CD14-positive monocyte (primary cell): ENCODE results near the gene CKAP4. TPM values are rescaled to one million over a fixed set of nuclear protein-coding genes. Genes with fewer than 3 reads are reported as not detected.
A peak's percentile ranks its signal among the peaks of the same experiment; 100 is the strongest.

Experiments used
- DNase-seq, 3 donors: peaks; one replicate each; pipeline ENCODE4 v3.0.0-alpha.2; 2011 to 2022
- H2AFZ ChIP-seq: 2 replicates; pipeline ENCODE4 v1.6.0; 2012; ENCODE audit warnings: mild to moderate bottlenecking, low read depth, low read length, inconsistent platforms; ENCODE audit not compliant: insufficient read depth, poor library complexity, severe bottlenecking
- H3K27ac ChIP-seq, 2 donors: 1 replicate in 1 of 2; 2 replicates in 1 of 2; pipeline ENCODE4 v1.5.1; 2012 to 2013; ENCODE audit warnings: low read length in 2 of 2, control low read depth in 1 of 2, inconsistent platforms in 1 of 2, low read depth in 1 of 2, mild to moderate bottlenecking in 1 of 2
- H3K27me3 ChIP-seq, 2 donors: one replicate each; pipeline versions ENCODE4 v1.6.0 to v1.6.1; 2011 to 2013; ENCODE audit warnings: low read length in 2 of 2; ENCODE audit not compliant: control insufficient read depth in 2 of 2, insufficient read depth in 2 of 2
- H3K36me3 ChIP-seq, 2 donors: replicated peaks in 1 of 2; 1 replicate in 1 of 2; 2 replicates in 1 of 2; pipeline versions ENCODE4 v1.5.1 to v1.6.1; 2012 to 2013; ENCODE audit warnings: low read length in 2 of 2, control low read depth in 1 of 2, inconsistent platforms in 1 of 2, mild to moderate bottlenecking in 1 of 2; ENCODE audit not compliant: insufficient read depth in 2 of 2, control insufficient read depth in 1 of 2
- H3K4me1 ChIP-seq, 2 donors: 1 replicate in 1 of 2; 2 replicates in 1 of 2; pipeline versions ENCODE4 v1.5.1 to v1.6.1; 2012 to 2013; ENCODE audit warnings: low read length in 2 of 2, control low read depth in 1 of 2, inconsistent platforms in 1 of 2, mild to moderate bottlenecking in 1 of 2, moderate library complexity in 1 of 2; ENCODE audit not compliant: insufficient read depth in 2 of 2, control insufficient read depth in 1 of 2
- H3K4me2 ChIP-seq: replicated peaks from 2 replicates; pipeline ENCODE3; 2012; ENCODE audit warnings: low read length, moderate library complexity, mild to moderate bottlenecking; ENCODE audit not compliant: poor library complexity, severe bottlenecking; ENCODE audit errors: extremely low read depth
- H3K4me3 ChIP-seq, 3 experiments: fragments of 200-600 bp in 1 of 3; sonication (generic) in 1 of 3; replicated peaks in 1 of 3; 1 replicate in 2 of 3; 2 replicates in 1 of 3; pipeline ENCODE4 v1.5.1; 2011 to 2013; ENCODE audit warnings: low read length in 3 of 3, mild to moderate bottlenecking in 3 of 3, control low read depth in 2 of 3, low read depth in 2 of 3, inconsistent platforms in 1 of 3, moderate library complexity in 1 of 3
- H3K79me2 ChIP-seq: 2 replicates; pipeline ENCODE4 v1.6.0; 2012; ENCODE audit warnings: mild to moderate bottlenecking, control low read depth, inconsistent platforms, low read length, moderate library complexity; ENCODE audit not compliant: insufficient read depth
- H3K9ac ChIP-seq: 2 replicates; pipeline ENCODE4 v1.6.0; 2017; ENCODE audit warnings: low read length, mild to moderate bottlenecking; ENCODE audit not compliant: insufficient read depth, poor library complexity, severe bottlenecking
- H3K9me3 ChIP-seq, 2 donors: replicated peaks in 1 of 2; 1 replicate in 1 of 2; 2 replicates in 1 of 2; pipeline versions ENCODE4 v1.5.1 to v1.6.1; 2012 to 2013; ENCODE audit warnings: low read length in 2 of 2, control low read depth in 1 of 2; ENCODE audit not compliant: control insufficient read depth in 1 of 2, insufficient read depth in 1 of 2
- H4K20me1 ChIP-seq: 2 replicates; pipeline ENCODE4 v1.6.0; 2012; ENCODE audit warnings: mild to moderate bottlenecking, low read length, control low read depth, moderate library complexity; ENCODE audit not compliant: insufficient read depth
- H3K27ac Mint-ChIP-seq, 7 donors: one replicate each; pipeline ENCODE4 v1.8.0; 2020; ENCODE audit warnings: mild to moderate bottlenecking in 7 of 7, mixed read lengths in 7 of 7, moderate library complexity in 6 of 7, inconsistent platforms in 2 of 7
- H3K27me3 Mint-ChIP-seq, 3 donors: one replicate each; pipeline ENCODE4 v1.8.0; 2021 to 2022; ENCODE audit warnings: low read depth in 3 of 3, mild to moderate bottlenecking in 3 of 3, mixed read lengths in 3 of 3, moderate library complexity in 3 of 3, inconsistent platforms in 1 of 3
- H3K36me3 Mint-ChIP-seq, 2 donors: one replicate each; pipeline ENCODE4 v1.8.0; 2020; ENCODE audit warnings: mixed read lengths in 2 of 2, inconsistent platforms in 1 of 2, mild to moderate bottlenecking in 1 of 2
- H3K4me1 Mint-ChIP-seq: one replicate; pipeline ENCODE4 v1.8.0; 2020; ENCODE audit warnings: mild to moderate bottlenecking, mixed read lengths
- H3K4me3 Mint-ChIP-seq, 2 donors: one replicate each; pipeline ENCODE4 v1.8.0; 2020; ENCODE audit warnings: mild to moderate bottlenecking in 2 of 2, mixed read lengths in 2 of 2, moderate library complexity in 1 of 2
- H3K9me3 Mint-ChIP-seq, 7 donors: one replicate each; pipeline ENCODE4 v1.8.0; 2020 to 2022; ENCODE audit warnings: mixed read lengths in 7 of 7, mild to moderate bottlenecking in 6 of 7, moderate library complexity in 6 of 7, inconsistent platforms in 2 of 7
- WGBS: methylation state at CpG from one replicate; pipeline ENCODE4 v1.1.5; 2013; ENCODE audit warnings: missing lambda C conversion rate; ENCODE audit not compliant: insufficient coverage; 5-methylcytosine and 5-hydroxymethylcytosine counted together
- intact Hi-C, 2 donors: fragments of 100-400 bp; cut with micrococcal nuclease; formaldehyde crosslinking; loops; one replicate each; pipeline versions ENCODE4 v1.15.0 to v1.15.1; 2023
- polyA plus RNA-seq, 3 donors: library from polyadenylated mRNA; depleted of rRNA in 1 of 3; unstranded in 2 of 3; stranded (reverse) in 1 of 3; fragments of 300-500 nt in 2 of 3; fragments of >200 nt in 1 of 3; fragmentation: Illumina TruSeq in 2 of 3; gene quantifications; 1 replicate in 2 of 3; 2 replicates in 1 of 3; pipeline ENCODE4 v1.2.3, GENCODE V29; 2012 to 2021
- TF ChIP-seq, protein P1 (sequence below): fragments of 200-600 bp; IDR thresholded peaks from one replicate; pipeline ENCODE4 v1.8.0; 2022; ENCODE audit warnings: antibody characterized with exemption, mild to moderate bottlenecking

The CKAP4 gene
- polyA plus RNA-seq, 3 donors, result 46.9 to 59.4 (median 55.9) TPM

DNA sequence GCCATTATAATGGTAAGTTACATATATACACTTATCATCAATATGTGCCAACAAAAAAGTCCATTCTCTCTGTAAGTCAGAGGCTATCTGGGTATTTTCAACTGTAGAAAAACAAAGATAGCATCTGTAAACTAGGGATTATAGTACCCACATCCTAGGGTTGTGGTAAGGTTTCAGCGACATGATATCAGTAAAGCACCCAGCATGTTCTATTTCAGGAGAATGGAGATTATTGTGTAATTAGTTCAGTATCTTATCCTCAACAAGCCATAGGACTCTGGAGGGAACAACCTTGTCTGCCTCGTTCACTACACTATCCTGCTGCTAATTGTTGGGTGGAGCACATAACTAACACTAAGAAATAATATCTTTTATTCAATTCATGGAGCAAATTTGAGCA lies 19.7 kb upstream of the CKAP4 start:
- Histone ChIP-seq H2AFZ (no peak overlapping the region), H3K79me2 (no peaks in the 10 kb centered on the region), H3K27ac (no peak overlapping the region), H3K27me3 (no peaks in the 10 kb centered on the region), H4K20me1 (no peaks in the 10 kb centered on the region), H3K4me3 (no peak overlapping the region), H3K36me3 (no peaks in the 10 kb centered on the region), H3K4me2 (no peak overlapping the region), H3K4me1 (peaks cover 32 to 52% of the 10 kb centered on the region in 2 donors), H3K9me3 (no peaks in the 10 kb centered on the region), H3K9ac (no peak overlapping the region)
- DNase-seq, result no peak
- no CpG with 5 or more reads among the region's 2 CpGs for WGBS
- Mint-ChIP-seq H3K27me3 (peaks cover 0 to 8% (median 5%) of the 10 kb centered on the region in 3 donors), H3K27ac (no peak overlapping the region), H3K9me3 (no peaks in the 10 kb centered on the region), H3K4me3 (no peak overlapping the region), H3K36me3 (no peaks in the 10 kb centered on the region), H3K4me1 (peaks cover 45% of the 10 kb centered on the region)
- intact Hi-C loops, result no loop called here
- TF ChIP-seq, protein P1, sequence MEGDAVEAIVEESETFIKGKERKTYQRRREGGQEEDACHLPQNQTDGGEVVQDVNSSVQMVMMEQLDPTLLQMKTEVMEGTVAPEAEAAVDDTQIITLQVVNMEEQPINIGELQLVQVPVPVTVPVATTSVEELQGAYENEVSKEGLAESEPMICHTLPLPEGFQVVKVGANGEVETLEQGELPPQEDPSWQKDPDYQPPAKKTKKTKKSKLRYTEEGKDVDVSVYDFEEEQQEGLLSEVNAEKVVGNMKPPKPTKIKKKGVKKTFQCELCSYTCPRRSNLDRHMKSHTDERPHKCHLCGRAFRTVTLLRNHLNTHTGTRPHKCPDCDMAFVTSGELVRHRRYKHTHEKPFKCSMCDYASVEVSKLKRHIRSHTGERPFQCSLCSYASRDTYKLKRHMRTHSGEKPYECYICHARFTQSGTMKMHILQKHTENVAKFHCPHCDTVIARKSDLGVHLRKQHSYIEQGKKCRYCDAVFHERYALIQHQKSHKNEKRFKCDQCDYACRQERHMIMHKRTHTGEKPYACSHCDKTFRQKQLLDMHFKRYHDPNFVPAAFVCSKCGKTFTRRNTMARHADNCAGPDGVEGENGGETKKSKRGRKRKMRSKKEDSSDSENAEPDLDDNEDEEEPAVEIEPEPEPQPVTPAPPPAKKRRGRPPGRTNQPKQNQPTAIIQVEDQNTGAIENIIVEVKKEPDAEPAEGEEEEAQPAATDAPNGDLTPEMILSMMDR, result no peak

DNA sequence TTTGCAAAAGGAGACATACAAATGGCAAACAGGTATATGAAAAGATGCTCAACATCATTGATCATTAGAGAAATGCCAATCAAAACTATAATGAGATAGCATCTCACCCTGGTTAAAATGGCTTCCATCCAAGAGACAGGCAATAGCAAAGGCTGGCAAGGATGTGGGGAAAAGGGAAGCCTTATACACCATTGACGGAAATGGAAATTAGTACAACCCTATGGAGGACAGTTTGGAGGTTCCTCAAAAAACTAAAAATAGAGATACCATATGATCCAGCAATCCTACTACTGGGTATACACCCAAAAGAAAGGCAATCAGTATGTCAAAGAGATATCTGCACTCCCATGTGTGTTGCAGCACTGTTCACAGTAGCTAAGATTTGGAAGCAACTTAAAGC lies 17.3 kb upstream of the CKAP4 start:
- peaks cover 29 to 46% of the 10 kb centered on the region in 2 donors for H3K4me1 ChIP-seq
- no peaks in the 10 kb centered on the region for H3K27me3 ChIP-seq
- H3K9me3 ChIP-seq, result no peaks in the 10 kb centered on the region
- H3K4me3 ChIP-seq, result no peak overlapping the region
- Mint-ChIP-seq H3K9me3 (peaks cover 0 to under 1% (median 0%) of the 10 kb centered on the region in 7 donors), H3K4me1 (peaks cover 38% of the 10 kb centered on the region), H3K27me3 (peaks cover 0 to 5% (median 4%) of the 10 kb centered on the region in 3 donors), H3K36me3 (no peaks in the 10 kb centered on the region), H3K27ac (peak overlapping the region in 1 of 7 donors; percentile 24), H3K4me3 (peak overlapping the region in 1 of 2 donors; percentile 6)
- intact Hi-C loops, result no loop called here
- no peak overlapping the region for H3K4me2 ChIP-seq
- no peak overlapping the region for H3K27ac ChIP-seq
- no peaks in the 10 kb centered on the region for H3K79me2 ChIP-seq
- no peak overlapping the region for H2AFZ ChIP-seq
- H3K36me3 ChIP-seq, result no peaks in the 10 kb centered on the region
- no peaks in the 10 kb centered on the region for H4K20me1 ChIP-seq
- WGBS, result no CpG with 5 or more reads among the region's 1 CpG
- no peak overlapping the region for H3K9ac ChIP-seq
- DNase-seq, result peak in 2 of 3 donors; percentile 23 to 34
- TF ChIP-seq, protein P1, result no peak
